OCI-M2 (cell line): ENCODE results near the gene TIAM1.

Experiments used
- DNase-seq: peaks from one replicate; lab custom pipeline; 2025; ENCODE audit not compliant: unreplicated experiment; lab: John Stamatoyannopoulos, UW

Gene TIAM1

GRCh38 chr21:31180256-31181081 lies 163.6 kb downstream of the TIAM1 start:
- DNase-seq, result no peak

- DNase-seq, result no peak
Observed at GRCh38 chr21:31176725-31177124, 167.3 kb downstream of the TIAM1 start.

- DNase-seq, result no peak
Observed at GRCh38 chr21:31176080-31176551, 167.9 kb downstream of the TIAM1 start.

- no peak for DNase-seq
Observed at GRCh38 chr21:31173881-31174555, 170.0 kb downstream of the TIAM1 start.

- no peak for DNase-seq
Observed at GRCh38 chr21:31172328-31172727, 171.7 kb downstream of the TIAM1 start.

GRCh38 chr21:31164713-31165694 lies 179.1 kb downstream of the TIAM1 start:
- DNase-seq, result no peak

GRCh38 chr21:31162827-31163226 lies 181.2 kb downstream of the TIAM1 start:
- no peak for DNase-seq

- DNase-seq, result no peak
Observed at GRCh38 chr21:31162079-31162699, 181.9 kb downstream of the TIAM1 start.

- no peak for DNase-seq
Observed at GRCh38 chr21:31161157-31161556, 182.9 kb downstream of the TIAM1 start.

- DNase-seq, result no peak
Observed at GRCh38 chr21:31159808-31160207, 184.3 kb downstream of the TIAM1 start.

GRCh38 chr21:31158789-31159581 lies 185.1 kb downstream of the TIAM1 start:
- DNase-seq, result no peak

- no peak for DNase-seq
Observed at GRCh38 chr21:31157756-31158155, 186.3 kb downstream of the TIAM1 start.

- DNase-seq, result no peak
Observed at GRCh38 chr21:31156662-31157061, 187.4 kb downstream of the TIAM1 start.

GRCh38 chr21:31156169-31156568 lies 187.9 kb downstream of the TIAM1 start:
- no peak for DNase-seq

GRCh38 chr21:31151156-31152045 lies 192.7 kb downstream of the TIAM1 start:
- DNase-seq, result no peak

GRCh38 chr21:31145274-31145673 lies 198.8 kb downstream of the TIAM1 start:
- DNase-seq, result no peak

GRCh38 chr21:31143036-31143435 lies 201.0 kb downstream of the TIAM1 start:
- no peak for DNase-seq

- DNase-seq, result no peak
Observed at GRCh38 chr21:31142600-31142999, 201.5 kb downstream of the TIAM1 start.
